Hepatocyte (in vitro differentiated cells): ENCODE data around the gene ALX3. TPM values are rescaled to one million over a fixed set of nuclear protein-coding genes. Genes with fewer than 3 reads are reported as not detected.

Experiments
- DNase-seq: peaks from one replicate; pipeline ENCODE4 v3.0.0-alpha.2; 2016; ENCODE audit warnings: low spot score
- H2AFZ ChIP-seq: fragments of 200-600 bp; sonication (generic); 2 replicates; pipeline ENCODE4 v1.6.0; 2016; ENCODE audit warnings: antibody characterized with exemption, mild to moderate bottlenecking
- H3K27ac ChIP-seq: fragments of 200-600 bp; sonication (generic); 2 replicates; pipeline ENCODE4 v1.5.1; 2016; ENCODE audit warnings: mild to moderate bottlenecking
- H3K27me3 ChIP-seq: fragments of 200-600 bp; sonication (generic); 2 replicates; pipeline ENCODE4 v1.6.1; 2016
- H3K36me3 ChIP-seq: fragments of 200-600 bp; sonication (generic); replicated peaks from 2 replicates; pipeline ENCODE4 v1.5.1; 2016; ENCODE audit warnings: low read depth; ENCODE audit not compliant: insufficient read depth
- H3K4me1 ChIP-seq: fragments of 200-600 bp; sonication (generic); 2 replicates; pipeline ENCODE4 v1.5.1; 2016; ENCODE audit warnings: mild to moderate bottlenecking, moderate library complexity; ENCODE audit not compliant: insufficient read depth
- H3K4me2 ChIP-seq: fragments of 200-600 bp; sonication (generic); 2 replicates; pipeline ENCODE4 v1.6.0; 2016
- H3K4me3 ChIP-seq: fragments of 200-600 bp; sonication (generic); 2 replicates; pipeline ENCODE4 v1.5.1; 2016; ENCODE audit warnings: mild to moderate bottlenecking
- H3K79me2 ChIP-seq: fragments of 200-600 bp; sonication (generic); 2 replicates; pipeline ENCODE4 v1.6.0; 2017; ENCODE audit warnings: mild to moderate bottlenecking
- H3K9me2 ChIP-seq: fragments of 200-600 bp; sonication (generic); replicated peaks from 2 replicates; pipeline ENCODE4 v1.6.0; 2017; ENCODE audit warnings: mild to moderate bottlenecking; ENCODE audit not compliant: insufficient read depth
- H3K9me3 ChIP-seq: fragments of 200-600 bp; sonication (generic); 2 replicates; pipeline ENCODE4 v1.5.1; 2016; ENCODE audit warnings: low read depth, mild to moderate bottlenecking
- H4K20me1 ChIP-seq: fragments of 200-600 bp; sonication (generic); 2 replicates; pipeline ENCODE4 v1.6.0; 2016; ENCODE audit warnings: mild to moderate bottlenecking; ENCODE audit not compliant: insufficient read depth, poor library complexity, severe bottlenecking
- CTCF ChIP-seq: fragments of 200-600 bp; sonication (generic); IDR thresholded peaks from 2 replicates; pipeline ENCODE4 v1.5.1; 2016; ENCODE audit warnings: antibody characterized with exemption, mild to moderate bottlenecking; ENCODE audit not compliant: poor library complexity
- EZH2 ChIP-seq: fragments of 200-600 bp; sonication (generic); IDR thresholded peaks from 2 replicates; pipeline ENCODE4 v1.6.1; 2016; ENCODE audit warnings: antibody characterized with exemption, mild to moderate bottlenecking, borderline replicate concordance
- EZH2phosphoT487 ChIP-seq: fragments of 200-600 bp; sonication (generic); IDR thresholded peaks from one replicate; pipeline ENCODE4 v1.6.1; 2018; ENCODE audit warnings: antibody characterized with exemption, mild to moderate bottlenecking, low read depth, moderate library complexity; ENCODE audit not compliant: unreplicated experiment, severe bottlenecking
- WGBS: methylation state at CpG from one replicate; pipeline ENCODE4 v1.1.6; 2016; ENCODE audit warnings: low lambda C conversion rate; ENCODE audit errors: missing lambda C conversion rate; 5-methylcytosine and 5-hydroxymethylcytosine counted together
- polyA plus RNA-seq: library from polyadenylated mRNA; unstranded; fragments of >200 nt; fragmentation: Nextera tagmentation; extraction: Ambion mirVana; gene quantifications from 2 replicates; pipeline ENCODE4 v1.2.1, GENCODE V29; 2016
- total RNA-seq: library from RNA; depleted of rRNA; stranded (reverse); fragments of >200 nt; gene quantifications from 2 replicates; pipeline ENCODE4 v1.2.3, GENCODE V29; 2014

The ALX3 gene
- total and polyA plus RNA-seq, 2 experiments from 2014 or later = 0.27 to 0.92 TPM

GRCh38 chr1:110106013-110106941 is 35.8 kb upstream of the ALX3 start:
- Histone ChIP-seq H3K36me3 (no peaks in the 10 kb centered on the region), H3K27me3 (no peaks in the 10 kb centered on the region), H3K9me2 (no peaks in the 10 kb centered on the region), H3K4me2 (no peak overlapping the region), H3K9me3 (no peaks in the 10 kb centered on the region), H3K79me2 (no peaks in the 10 kb centered on the region), H4K20me1 (no peaks in the 10 kb centered on the region), H3K4me3 (no peak overlapping the region), H2AFZ (no peak overlapping the region), H3K4me1 (no peaks in the 10 kb centered on the region), H3K27ac (no peak overlapping the region)
- peak; percentile 86 for DNase-seq
- peak; percentile 94 for TF ChIP-seq CTCF
- no peak for TF ChIP-seq EZH2
- WGBS = 27% methylated on average over 8 of the region's 8 CpGs

GRCh38 chr1:110102081-110102480 is 31.6 kb upstream of the ALX3 start:
- Histone ChIP-seq H3K9me3 (no peaks in the 10 kb centered on the region), H2AFZ (no peak overlapping the region), H3K36me3 (no peaks in the 10 kb centered on the region), H3K79me2 (no peaks in the 10 kb centered on the region), H3K9me2 (no peaks in the 10 kb centered on the region), H3K4me3 (no peak overlapping the region), H3K4me2 (no peak overlapping the region), H4K20me1 (no peaks in the 10 kb centered on the region), H3K27ac (no peak overlapping the region), H3K4me1 (peaks cover 2% of the 10 kb centered on the region), H3K27me3 (no peaks in the 10 kb centered on the region)
- TF ChIP-seq CTCF (no peak), EZH2 (no peak)
- no peak for DNase-seq
- 66% methylated on average over 7 of the region's 7 CpGs for WGBS

- Histone ChIP-seq H3K9me3 (no peaks in the 10 kb centered on the region), H3K9me2 (no peaks in the 10 kb centered on the region), H3K27me3 (no peaks in the 10 kb centered on the region), H3K79me2 (no peaks in the 10 kb centered on the region), H3K27ac (no peak overlapping the region), H3K4me3 (no peak overlapping the region), H3K4me1 (peaks cover 2% of the 10 kb centered on the region), H2AFZ (no peak overlapping the region), H3K4me2 (no peak overlapping the region), H4K20me1 (no peaks in the 10 kb centered on the region), H3K36me3 (no peaks in the 10 kb centered on the region)
- no peak for TF ChIP-seq EZH2phosphoT487
- no peak for TF ChIP-seq CTCF
- no peak for TF ChIP-seq EZH2
- 49% methylated on average over 2 of the region's 2 CpGs for WGBS
- DNase-seq = no peak
These were observed 29.9 kb upstream of the ALX3 start for GRCh38 chr1:110100335-110100734.
